Putamen (tissue), 1 donor: ENCODE measurements around the gene YRDC.

ENCODE experiments used
- DNase-seq: peaks from one replicate; pipeline ENCODE4 v3.0.0-alpha.2; 2016; ENCODE audit warnings: low spot score

YRDC gene

GRCh38 chr1:37822906-37823815 lies 15.2 kb upstream of the YRDC start:
- no peak for DNase-seq

DNA sequence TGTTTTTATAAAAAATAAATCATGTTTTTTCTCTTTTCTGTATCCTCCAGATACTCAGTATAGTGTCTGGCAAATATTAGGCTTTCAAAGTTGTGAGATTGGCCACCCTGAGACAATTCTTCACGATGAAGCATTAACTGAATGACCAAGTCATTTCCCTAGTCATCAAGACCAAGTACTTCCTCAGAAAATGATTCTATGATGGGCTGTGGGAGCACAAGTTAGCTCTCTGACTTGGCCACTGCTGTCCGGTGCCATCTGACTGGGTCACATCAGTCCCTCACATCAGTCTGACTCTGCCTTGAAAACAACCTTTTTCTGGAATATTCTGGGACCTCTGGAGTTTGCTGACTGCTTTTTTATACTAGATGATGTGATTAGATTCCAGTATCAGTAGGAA lies 13.5 kb upstream of the YRDC start:
- no peak for DNase-seq

GRCh38 chr1:37817481-37817880 lies 9.5 kb upstream of the YRDC start:
- peak; percentile 81 for DNase-seq

GRCh38 chr1:37814252-37814651 lies 6.2 kb upstream of the YRDC start:
- peak; percentile 42 for DNase-seq

DNA sequence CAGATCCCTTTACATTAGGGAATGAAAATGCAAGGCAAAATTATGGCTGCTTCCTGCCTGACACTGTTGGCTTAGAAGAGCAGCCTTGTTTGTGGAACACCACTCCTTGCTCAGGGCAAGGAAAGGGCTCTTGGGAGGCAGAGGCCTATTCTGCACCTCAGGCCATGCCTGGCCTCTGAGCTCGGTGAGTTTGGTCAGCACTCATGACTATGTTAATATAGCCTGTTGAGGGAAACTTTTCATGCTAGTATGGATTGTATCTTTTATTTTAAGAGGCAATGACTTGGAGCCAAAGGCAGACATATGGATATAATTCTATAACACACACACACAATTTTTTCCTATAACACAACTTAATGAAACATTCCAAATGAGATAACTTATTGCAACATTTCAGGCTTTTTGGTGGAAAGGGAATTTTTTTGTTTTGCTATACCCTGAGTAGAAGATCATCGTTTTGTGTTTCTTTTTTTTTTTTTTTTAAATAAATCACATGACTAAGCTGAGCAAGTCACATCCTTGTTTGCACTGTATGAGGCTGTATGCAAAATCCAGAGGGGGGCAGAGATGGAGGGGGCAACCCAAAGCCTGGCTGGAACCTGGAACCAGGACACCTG lies 5.6 kb upstream of the YRDC start:
- DNase-seq, result no peak

- peak; percentile 81 for DNase-seq
Measured at GRCh38 chr1:37811027-37811655, 3.1 kb upstream of the YRDC start.

DNA sequence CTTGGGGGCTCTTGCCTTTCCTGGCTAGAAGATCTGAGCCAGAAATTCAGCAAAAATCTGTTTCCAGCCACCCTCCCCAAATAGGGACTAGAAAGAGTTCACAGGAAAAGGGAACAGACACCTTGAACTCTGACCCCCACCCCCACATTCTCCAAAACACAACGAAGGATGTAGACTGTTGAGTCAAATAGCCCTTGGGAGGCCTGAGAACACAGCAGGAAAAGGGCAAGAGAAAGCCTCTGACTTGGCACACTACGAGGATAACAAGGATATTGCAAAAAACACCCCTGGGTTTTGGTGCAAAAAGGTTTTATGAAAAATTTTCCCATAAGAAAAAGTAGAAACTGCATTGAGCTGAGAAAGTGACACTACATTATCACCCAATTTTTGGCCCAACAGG lies 1.9 kb upstream of the YRDC start:
- no peak for DNase-seq

- peak; percentile 91 for DNase-seq
Measured at GRCh38 chr1:37808369-37809319, 636 bp upstream of the YRDC start.

DNA sequence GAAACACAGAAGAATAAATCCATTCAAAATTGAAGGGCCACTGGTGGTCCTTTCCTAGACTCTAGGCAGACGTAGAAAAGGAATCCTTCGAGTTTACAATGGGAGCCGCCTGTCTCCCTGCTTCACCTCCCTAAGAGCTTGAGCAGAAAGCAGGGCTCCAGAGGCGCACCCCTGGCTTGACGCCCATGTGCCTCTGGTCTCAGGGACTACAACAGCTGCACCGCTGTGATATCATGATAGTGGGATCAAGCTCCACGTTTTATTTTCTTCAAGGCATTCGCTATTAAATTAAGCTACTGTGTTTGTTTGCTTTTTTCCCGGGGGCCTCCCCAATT lies 821 bp downstream of the YRDC start:
- no peak for DNase-seq

GRCh38 chr1:37802439-37802838 lies 5.6 kb downstream of the YRDC start:
- DNase-seq, result no peak

GRCh38 chr1:37797750-37798345 lies 10.2 kb downstream of the YRDC start:
- no peak for DNase-seq

- DNase-seq, result no peak
Measured at GRCh38 chr1:37795340-37796125, 12.5 kb downstream of the YRDC start.

- no peak for DNase-seq
Measured at GRCh38 chr1:37794372-37795339, 13.4 kb downstream of the YRDC start.

- DNase-seq, result no peak
Measured at GRCh38 chr1:37793773-37794371, 14.1 kb downstream of the YRDC start, which contains the start of gene MANEAL. MANEAL (plus strand) TSS chr1:37793847; CDS start chr1:37794183, 336 bp downstream.

- DNase-seq, result no peak
Measured at GRCh38 chr1:37792943-37793686, 14.9 kb downstream of the YRDC start.

DNA sequence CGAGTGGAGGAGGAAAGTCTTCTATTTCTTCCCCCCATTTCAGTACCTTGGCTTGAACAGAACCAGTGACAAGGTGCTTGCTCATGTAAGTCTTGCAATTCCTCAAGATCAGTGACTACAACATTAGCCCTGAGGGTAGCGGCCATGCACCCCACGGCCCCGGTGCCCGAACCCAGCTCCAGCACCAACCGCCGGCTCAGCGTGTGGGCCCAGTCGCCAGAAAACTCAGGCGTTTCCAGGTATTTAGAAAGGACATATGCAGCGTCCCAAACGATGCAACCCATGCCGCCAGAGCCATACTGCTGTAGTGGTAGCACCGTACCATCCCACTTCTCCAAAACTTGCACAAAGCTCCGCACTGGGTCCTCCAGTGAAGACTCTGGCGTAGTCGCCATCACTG lies 25.5 kb downstream of the YRDC start:
- DNase-seq, result no peak

DNA sequence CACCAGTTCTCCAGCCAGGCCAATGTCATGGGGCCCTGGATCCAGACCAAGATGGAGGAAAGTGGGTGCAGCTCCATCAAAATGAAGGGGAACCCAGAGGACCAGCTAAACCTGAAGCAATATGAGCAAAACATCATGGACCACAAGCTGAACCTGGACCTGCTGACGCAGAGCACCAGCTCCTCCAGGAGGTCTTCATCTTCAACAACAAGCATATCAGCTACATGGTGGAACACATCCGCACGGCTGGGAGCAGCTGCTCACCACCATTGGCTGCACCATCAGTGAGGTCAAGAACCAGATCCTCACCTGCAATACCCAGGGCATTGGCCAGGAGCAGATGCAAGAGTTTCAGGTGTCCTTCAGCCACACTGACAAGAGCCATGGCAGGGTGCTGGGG lies 29.4 kb downstream of the YRDC start:
- DNase-seq, result no peak

- DNase-seq, result no peak
Measured at GRCh38 chr1:37776946-37777516, 31.0 kb downstream of the YRDC start.
